GM18517 (cell line): Measurements from ENCODE around the gene CCR8.
"Not testable (repeated sequence)": the region's sequence is repeated elsewhere in the genome, so short reads cannot be mapped to it uniquely, and the experiment has no call there.

Experiments
- ATAC-seq: cut with Tn5 transposase; IDR thresholded peaks from one replicate; pipeline ENCODE4 v1.9.1; 2021; ENCODE audit warnings: mild to moderate bottlenecking, moderate library complexity; ENCODE audit not compliant: unreplicated experiment

CCR8 gene

DNA sequence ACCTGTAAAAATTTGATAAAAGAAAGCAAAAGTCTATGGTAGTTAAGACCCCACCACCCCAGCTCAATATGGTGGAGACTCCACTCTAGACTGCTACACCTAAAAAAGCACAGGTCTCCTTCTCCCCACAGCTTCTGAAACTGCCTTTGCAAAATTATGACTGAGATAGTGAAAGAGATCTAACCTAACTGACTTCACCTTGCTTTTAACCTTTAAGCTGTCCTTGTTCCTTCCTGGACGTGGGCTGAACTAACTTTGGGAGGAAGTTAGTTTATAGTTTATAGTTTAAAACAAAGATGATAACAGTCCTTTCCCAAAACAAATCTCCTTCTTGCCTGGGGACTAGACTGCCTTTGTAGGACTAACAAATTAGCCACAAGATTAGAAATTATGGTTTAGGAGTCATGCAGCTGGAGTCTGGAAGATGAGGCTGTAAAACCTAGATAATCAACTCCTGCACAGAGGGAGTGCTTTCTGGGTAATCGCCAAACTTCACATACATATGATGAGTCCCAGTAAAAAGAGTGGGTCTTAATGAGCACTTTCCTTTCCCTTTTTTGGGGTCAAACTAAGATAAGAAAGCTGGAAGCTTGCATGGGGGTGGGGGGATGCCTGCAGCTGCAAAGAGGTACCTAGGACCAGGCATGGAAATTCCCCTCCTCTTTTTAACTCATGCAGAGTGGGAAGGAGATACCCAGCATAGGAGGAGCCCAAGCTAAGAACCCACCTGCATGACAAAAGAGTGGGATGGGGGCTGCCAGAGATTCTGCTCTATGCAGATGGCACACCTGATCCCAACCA is 17.5 kb downstream of the CCR8 start:
- ATAC-seq = peak; percentile 85

DNA sequence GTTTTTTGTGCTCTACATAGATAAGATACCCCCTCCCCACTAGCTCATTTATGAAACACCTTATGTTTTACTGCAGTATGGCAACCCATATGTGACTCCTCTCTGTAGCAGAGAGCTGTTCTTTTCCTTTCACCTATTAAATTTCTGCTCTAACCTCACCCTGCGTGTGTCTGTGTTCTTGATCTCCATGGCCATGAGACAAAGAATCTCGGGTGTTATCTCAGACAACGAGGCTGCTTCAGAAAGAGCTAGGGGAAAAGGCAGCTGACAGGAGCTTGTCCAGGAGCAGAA is 18.0 kb downstream of the CCR8 start:
- no peak for ATAC-seq

DNA sequence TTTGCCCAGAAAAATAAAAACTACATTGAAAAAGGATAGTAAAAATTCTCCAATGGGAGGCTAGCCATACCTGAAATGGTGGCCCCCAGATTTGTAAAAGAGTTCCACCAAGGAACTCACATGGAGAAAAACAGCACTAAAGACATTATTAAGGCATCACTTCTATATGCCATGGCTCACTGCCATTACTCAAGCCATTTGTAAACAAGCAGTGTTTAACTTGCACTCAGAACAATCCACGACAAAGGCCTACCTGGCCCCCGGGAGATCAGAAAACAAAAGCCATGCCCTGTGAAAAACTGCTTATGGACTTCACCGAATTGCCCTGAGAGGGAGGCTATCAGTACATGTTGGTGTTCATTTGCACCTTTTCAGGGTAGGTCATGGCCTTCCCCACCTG is 19.6 kb downstream of the CCR8 start:
- no peak for ATAC-seq

DNA sequence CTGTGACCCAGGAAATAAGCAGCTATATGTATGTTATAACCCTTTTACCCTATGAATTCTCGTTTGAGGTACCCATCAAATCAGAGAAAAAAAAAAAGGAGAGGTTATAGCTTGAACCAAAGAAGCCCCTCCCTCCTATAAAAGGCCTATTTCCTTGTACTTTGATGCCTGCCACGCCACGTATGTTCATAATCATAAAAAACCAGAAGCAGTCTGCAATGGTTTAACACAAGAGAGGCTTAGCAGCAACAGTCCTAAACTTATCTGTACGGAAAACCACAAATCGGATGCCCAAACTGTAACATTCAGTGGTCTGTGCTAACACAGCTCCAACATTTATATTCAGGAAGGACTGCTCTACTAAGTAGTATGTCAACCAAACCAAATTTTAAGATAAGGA is 21.2 kb downstream of the CCR8 start:
- ATAC-seq = no peak

DNA sequence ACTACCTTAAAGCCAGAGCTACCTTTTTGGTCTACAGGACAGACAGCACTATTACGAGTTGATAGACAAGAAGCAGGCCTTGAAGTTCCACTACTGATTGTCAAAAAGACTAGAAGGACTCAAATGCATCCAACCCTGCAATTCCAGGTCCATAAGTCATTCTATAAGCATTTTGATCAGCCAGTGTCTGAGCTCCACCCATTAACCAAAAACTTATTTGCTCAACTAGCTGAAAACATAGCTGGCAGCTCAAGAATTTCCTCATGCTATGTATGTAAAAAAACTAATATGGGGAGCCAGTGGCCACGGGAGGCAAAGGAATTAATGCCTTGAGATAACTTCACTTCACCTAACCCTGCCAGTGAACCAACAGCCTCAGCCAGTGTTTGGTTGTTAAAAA is 21.6 kb downstream of the CCR8 start:
- not testable (repeated sequence) for ATAC-seq

DNA sequence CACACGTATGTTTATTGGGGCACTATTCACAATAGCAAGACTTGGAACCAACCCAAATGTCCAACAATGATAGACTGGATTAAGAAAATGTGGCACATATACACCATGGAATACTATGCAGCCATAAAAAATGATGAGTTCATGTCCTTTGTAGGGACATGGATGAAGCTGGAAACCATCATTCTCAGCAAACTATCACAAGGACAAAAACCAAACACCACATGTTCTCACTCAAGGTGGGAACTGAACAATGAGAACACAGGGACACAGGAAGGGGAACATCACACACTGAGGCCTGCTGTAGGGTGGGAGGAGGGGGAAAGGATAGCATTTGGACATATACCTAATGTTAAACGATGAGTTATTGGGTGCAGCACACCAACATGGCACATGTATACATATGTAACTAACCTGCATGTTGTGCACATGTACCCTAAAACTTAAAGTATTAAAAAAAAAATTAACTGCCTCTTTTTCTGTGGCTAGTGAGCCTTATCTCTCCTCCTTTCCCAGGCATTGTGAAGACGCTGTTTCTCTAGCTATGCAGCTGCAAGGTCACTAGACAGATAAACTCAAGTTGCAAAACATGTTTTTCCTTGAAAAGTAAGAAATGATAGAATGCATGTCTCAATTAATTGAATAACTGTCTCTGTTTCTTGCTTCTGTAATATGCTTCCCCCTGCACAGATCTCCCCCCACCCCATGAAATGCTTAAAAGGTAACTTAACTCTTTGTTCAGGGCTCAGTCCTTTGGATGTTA is 23.8 kb downstream of the CCR8 start:
- ATAC-seq = not testable (repeated sequence)

DNA sequence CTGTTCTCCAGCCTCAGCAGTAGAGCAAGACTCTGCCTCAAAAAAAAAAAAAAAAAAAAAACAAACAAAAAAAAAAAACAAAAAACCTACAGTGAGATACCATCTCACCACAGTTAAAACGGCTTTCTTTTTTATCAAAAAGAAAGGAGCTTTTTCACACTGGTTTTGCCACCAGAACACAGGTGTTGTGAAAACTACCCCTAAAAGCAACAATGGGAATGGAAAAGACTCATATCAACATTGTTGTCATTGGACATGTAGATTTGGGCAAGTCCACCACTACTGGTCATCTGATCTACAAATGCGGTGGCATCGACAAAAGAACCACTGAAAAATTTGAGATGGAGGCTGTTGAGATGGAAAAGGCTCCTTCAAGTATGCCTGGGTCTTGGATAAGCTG is 28.8 kb downstream of the CCR8 start:
- no peak for ATAC-seq

DNA sequence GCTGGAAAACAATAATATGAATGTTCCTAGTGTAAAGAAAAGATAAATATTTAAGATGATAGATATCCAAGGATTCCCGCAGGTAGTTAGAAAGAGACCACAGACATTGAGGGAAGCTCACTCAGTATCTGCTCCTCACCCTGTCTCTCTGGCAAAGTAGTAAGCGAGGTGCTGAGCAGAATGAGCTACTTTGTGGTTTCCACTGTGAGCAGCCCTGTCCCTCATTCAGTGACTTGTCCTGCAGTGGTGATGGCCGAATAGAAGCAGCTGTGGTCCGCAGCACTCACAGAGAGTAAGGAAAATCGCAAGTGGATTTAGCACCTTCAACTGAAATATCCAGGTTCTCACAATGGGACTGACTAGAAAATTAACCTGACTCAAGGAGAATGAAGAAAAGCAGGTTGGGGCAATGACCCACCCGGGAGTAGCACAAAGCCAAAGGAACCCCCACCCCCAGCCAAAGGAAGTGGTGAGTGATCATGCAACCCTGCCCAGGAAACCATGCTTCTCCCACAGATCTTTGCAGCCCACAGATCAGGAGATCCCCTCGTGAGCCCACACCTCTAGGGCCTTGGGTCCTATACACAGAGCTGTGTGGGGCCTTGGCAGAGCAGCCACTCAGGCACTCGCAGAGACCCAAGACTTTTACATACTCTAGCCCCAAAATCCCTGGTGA is 31.9 kb downstream of the CCR8 start:
- ATAC-seq = no peak

DNA sequence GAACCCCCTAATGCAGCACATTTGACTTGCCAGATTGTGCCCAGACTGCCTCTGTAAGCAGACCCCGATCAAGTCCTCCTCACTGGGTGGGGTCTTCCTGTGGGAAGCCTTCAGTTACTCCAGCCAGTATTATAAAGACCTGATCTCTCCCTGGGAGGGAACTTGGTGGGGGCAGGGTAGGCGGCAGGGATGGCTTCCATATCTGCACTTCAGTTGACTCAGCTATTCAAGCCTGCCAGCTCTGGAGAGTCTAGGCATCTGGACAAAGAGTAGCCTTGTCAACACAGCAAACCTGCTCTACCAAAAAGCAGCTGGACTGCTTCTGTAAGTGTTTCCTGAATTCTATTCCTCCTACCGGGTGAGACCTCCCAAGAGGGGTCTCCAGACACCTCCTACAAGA is 32.7 kb downstream of the CCR8 start:
- ATAC-seq = no peak

DNA sequence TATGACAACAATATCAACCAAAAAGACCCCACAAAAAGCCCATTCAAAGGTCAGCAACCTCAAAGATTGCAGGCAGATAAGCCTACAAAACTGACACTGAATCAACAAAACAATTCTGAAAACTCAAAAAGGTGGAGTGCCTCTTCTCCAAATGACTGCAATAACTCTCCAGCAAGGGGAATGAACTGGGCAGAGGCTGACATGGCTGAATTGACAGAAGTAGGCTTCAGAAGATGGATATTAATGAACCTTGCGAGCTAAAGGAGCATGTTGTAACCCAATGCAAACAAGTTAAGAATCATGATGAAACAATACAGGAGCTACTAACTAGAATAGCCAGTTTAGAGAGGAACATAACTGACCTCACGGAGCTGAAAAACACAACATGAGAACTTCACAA is 33.3 kb downstream of the CCR8 start:
- no peak for ATAC-seq

DNA sequence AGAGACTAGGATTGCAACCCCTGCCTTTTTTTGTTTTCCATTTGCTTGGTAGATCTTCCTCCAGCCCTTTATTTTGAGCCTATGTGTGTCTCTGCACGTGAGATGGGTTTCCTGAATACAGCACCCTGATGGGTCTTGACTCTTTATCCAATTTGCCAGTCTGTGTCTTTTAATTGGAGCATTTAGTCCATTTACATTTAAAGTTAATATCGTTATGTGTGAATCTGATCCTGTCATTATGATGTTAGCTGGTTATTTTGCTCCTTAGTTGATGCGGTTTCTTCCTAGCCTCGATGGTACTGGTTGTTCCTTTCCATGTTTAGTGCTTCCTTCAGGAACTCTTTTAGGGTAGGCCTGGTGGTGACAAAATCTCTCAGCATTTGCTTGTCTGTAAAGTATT is 40.9 kb downstream of the CCR8 start:
- not testable (repeated sequence) for ATAC-seq

DNA sequence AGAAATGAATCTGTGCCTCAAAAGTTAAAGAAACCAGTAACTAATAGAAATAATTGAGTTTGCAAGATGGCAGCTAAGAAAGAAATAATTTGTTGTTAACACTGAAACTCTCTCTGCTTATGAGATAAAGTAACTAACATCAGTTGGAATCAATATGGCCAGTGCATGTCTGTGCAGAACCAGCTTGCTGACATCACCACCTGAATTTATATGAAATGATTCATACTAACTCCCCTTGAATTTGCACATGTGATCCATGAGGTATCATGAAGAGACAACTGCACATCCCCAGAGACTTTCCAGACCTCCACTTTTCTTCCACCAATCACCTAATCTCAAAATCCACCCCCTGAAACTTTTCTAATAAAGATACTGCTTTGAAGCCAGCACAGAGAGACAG is 43.3 kb downstream of the CCR8 start:
- ATAC-seq = no peak

DNA sequence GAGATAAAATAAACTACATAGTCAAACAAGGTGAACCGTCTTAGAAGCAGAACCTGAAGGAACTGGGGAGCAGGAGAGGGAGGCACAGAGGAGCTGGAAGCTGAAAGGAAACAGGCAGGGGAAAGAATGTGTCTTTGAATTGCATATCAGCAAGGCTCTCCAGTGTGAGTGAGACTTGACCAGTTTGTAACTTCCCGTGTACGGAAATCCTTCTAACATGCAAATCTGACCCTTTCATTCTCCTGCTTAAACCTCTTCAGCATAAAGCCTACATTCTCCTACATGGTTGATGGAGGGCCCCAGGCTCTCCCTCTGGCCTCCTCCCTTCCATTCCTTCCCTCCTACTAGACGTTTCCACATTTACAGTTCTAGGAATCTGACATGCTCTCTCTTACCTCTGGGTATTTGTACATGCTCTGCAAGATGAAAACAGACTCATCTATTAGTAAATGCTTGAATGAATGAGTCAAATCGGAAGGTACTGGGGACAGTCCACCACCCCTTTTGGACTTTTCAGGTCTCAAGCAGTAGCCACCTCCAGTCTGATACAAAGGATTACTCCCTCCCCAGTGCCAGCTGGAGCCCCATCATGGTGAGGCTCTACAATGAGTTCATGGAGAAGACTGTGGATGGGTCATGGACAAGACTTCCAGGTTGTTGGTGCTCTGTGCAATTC is 47.6 kb downstream of the CCR8 start:
- ATAC-seq = no peak

DNA sequence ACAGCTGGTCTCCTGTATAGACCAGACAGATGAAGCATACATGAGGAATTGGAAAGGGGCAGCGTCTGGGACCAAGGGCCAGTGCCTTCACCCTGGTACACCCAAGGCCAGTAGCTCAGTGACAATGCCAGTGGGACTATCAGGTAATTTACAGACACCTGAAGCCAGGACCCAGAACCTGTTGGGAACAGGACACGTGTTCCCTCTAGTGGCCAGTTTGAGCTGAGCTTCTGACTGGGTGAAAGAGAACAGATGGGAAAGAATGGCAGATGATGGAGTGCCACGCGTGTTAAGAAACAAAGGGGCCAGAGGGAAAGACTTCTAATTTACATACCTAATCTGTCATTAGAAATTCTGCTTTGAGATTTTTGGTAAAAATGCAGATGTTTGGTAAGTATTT is 48.6 kb downstream of the CCR8 start:
- no peak for ATAC-seq

DNA sequence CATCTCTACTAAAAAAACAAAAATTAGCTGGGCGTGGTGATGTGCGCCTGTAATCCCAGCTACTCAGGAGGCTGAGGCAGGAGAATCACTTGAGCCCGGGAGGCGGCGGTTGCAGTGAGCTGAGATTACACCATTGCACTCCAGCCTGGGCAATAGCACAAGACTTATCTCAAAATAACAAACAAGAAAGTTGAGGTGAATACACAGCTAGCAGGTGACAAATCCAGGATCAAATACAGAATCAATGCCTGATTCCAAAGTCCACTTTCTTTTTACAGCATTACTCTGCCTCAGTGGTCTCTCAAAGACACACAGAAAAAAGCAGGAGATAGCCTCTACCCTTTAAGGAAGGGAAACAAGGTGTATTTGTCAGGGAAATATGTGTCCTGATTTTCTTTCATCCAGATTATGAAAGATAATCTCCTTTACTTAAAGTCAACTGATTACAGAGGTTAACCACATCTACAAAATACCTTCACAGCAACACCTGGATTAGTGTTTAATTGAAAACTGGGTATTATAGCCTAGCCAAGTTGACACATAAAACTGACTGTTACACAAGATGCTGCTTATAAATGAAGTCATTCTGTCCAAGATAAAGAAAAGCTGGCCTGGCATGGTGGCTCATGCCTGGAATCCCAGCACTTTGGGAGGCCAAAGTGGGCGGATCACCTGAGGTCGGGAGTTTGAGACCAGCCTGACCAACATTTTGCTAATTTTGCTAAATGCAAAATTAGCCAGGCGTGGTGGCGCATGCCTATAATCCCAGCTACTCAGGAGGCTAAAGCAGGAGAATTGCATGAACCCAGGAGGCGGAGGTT is 49.7 kb downstream of the CCR8 start:
- ATAC-seq = no peak

DNA sequence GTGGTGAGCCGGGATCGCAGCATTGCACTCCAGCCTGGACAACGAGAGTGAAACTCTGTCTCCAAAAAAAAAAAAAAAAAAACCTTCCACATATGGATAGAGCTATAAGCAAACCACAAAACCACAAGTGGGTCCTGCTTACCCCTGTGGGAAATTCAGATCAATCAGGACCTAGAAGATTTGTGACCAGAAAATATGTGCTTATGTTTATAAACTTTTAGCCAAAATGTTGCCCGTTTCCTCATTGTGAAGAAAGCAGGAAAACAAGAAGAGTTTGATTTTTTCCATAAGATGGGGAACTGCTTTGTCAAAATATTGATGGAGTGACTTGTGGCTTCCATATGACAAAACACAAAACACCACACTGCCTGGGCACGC is 50.3 kb downstream of the CCR8 start:
- no peak for ATAC-seq

DNA sequence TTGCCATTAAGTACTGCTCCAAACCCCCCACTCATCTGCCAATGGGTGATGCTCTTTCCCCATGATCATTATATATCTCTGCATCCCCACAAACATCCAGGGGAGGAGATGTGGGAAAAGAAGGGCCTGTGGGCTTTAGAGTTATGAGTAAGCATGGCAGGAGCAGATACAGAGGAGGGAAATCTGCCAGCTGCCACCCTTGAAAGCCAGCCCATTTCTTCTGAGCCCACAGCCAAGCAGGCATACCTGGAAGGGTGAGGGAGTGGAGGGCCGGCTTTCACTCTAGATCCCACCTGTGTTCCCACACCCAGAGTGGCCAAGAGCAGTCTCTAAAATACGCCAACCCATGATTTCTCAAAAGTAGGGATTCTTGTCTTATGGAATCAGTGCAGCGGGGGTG is 51.9 kb downstream of the CCR8 start:
- no peak for ATAC-seq
